Measurements from ENCODE around the gene RFTN1.

Gene RFTN1

DNA sequence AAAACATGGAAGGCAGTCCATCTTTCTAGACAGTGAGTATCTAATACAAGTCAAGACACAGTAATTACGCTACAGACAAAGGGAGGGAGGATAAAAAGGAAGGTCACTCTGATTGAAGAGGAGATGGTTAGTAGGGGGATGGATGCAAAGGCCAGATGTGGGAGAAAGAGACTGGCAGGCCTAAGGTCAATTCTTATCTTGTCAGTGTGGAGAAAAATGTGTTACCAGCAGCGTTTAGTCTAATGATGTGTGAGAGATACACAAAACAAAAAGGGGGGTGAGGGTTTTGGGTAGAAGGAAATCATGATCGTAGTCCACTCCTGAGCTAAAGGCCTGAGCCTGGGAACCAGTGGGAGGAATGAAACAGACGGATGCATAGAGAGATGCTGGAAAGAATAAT is 46.7 kb downstream of the RFTN1 start (continued):
- TF ChIP-seq, protein P1, sequence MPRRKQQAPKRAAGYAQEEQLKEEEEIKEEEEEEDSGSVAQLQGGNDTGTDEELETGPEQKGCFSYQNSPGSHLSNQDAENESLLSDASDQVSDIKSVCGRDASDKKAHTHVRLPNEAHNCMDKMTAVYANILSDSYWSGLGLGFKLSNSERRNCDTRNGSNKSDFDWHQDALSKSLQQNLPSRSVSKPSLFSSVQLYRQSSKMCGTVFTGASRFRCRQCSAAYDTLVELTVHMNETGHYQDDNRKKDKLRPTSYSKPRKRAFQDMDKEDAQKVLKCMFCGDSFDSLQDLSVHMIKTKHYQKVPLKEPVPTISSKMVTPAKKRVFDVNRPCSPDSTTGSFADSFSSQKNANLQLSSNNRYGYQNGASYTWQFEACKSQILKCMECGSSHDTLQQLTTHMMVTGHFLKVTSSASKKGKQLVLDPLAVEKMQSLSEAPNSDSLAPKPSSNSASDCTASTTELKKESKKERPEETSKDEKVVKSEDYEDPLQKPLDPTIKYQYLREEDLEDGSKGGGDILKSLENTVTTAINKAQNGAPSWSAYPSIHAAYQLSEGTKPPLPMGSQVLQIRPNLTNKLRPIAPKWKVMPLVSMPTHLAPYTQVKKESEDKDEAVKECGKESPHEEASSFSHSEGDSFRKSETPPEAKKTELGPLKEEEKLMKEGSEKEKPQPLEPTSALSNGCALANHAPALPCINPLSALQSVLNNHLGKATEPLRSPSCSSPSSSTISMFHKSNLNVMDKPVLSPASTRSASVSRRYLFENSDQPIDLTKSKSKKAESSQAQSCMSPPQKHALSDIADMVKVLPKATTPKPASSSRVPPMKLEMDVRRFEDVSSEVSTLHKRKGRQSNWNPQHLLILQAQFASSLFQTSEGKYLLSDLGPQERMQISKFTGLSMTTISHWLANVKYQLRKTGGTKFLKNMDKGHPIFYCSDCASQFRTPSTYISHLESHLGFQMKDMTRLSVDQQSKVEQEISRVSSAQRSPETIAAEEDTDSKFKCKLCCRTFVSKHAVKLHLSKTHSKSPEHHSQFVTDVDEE (CRISPR knock-in tag; IDR thresholded peaks at IDR 0.05), result no peak
- TF ChIP-seq ZNF70 (CRISPR knock-in tag; IDR thresholded peaks at IDR 0.05), result no peak

DNA sequence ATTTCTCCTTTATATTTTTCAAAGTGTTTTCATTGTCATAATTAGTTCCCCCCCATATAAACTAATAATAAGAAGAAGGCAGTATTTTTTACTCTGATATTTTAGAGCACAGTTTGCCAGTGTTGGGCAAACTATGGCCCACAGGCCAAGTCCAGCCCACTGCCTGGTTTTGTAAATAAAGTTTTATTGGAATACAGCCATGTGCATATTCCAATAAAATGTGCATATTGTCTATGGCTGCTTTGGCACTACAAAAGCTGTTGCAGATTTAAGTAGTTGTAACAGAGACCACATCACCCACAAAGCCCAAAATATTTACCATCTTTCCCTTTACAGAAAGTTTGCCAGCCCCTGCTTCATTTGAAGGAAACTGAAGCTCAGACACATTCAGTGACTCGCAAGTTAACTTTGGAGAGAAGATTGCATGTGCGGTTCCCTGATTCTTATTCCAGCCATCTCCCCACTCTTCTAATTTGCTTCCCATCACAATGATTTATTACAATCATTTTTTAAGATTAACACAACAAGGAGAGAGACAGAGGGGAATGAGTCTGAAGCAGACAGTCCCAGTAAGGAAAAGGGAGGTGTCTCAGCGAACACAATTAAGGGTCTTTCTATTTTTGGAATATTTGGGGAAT is 48.9 kb downstream of the RFTN1 start:
- no peak for ATAC-seq
- TF ChIP-seq SNAI2 (CRISPR knock-in tag; IDR thresholded peaks at IDR 0.05) (no peak), OSR1 (CRISPR knock-in tag; IDR thresholded peaks at IDR 0.05) (no peak), ZNF8 (CRISPR knock-in tag; IDR thresholded peaks at IDR 0.05) (no peak), TCF4 (CRISPR knock-in tag; IDR thresholded peaks at IDR 0.05; ENCODE audit: borderline replicate concordance) (no peak), ISL1 (CRISPR knock-in tag; IDR thresholded peaks at IDR 0.05) (no peak), ZNF70 (CRISPR knock-in tag; IDR thresholded peaks at IDR 0.05) (no peak), GLIS3 (CRISPR knock-in tag; IDR thresholded peaks at IDR 0.05) (no peak), CSDC2 (CRISPR knock-in tag; IDR thresholded peaks at IDR 0.05) (no peak), PPARA (CRISPR knock-in tag; IDR thresholded peaks at IDR 0.05; ENCODE audit: borderline replicate concordance) (no peak), ESRRG (CRISPR knock-in tag; IDR thresholded peaks at IDR 0.05) (no peak), ARNTL (CRISPR knock-in tag; IDR thresholded peaks at IDR 0.05; ENCODE audit: borderline replicate concordance, low read depth) (no peak), ZFP3 (CRISPR knock-in tag; IDR thresholded peaks at IDR 0.05) (no peak), ZNF565 (CRISPR knock-in tag; conservative IDR thresholded peaks at IDR 0.05; ENCODE audit: low read depth) (no peak)
- TF ChIP-seq, protein P2, sequence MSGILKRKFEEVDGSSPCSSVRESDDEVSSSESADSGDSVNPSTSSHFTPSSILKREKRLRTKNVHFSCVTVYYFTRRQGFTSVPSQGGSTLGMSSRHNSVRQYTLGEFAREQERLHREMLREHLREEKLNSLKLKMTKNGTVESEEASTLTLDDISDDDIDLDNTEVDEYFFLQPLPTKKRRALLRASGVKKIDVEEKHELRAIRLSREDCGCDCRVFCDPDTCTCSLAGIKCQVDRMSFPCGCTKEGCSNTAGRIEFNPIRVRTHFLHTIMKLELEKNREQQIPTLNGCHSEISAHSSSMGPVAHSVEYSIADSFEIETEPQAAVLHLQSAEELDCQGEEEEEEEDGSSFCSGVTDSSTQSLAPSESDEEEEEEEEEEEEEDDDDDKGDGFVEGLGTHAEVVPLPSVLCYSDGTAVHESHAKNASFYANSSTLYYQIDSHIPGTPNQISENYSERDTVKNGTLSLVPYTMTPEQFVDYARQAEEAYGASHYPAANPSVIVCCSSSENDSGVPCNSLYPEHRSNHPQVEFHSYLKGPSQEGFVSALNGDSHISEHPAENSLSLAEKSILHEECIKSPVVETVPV (CRISPR knock-in tag; IDR thresholded peaks at IDR 0.05), result no peak
- TF ChIP-seq, protein P3, sequence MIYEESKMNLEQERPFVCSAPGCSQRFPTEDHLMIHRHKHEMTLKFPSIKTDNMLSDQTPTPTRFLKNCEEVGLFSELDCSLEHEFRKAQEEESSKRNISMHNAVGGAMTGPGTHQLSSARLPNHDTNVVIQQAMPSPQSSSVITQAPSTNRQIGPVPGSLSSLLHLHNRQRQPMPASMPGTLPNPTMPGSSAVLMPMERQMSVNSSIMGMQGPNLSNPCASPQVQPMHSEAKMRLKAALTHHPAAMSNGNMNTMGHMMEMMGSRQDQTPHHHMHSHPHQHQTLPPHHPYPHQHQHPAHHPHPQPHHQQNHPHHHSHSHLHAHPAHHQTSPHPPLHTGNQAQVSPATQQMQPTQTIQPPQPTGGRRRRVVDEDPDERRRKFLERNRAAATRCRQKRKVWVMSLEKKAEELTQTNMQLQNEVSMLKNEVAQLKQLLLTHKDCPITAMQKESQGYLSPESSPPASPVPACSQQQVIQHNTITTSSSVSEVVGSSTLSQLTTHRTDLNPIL (CRISPR knock-in tag; IDR thresholded peaks at IDR 0.05; ENCODE audit: low read depth), result no peak
- TF ChIP-seq, protein P1 (CRISPR knock-in tag; IDR thresholded peaks at IDR 0.05), result no peak
- TF ChIP-seq, protein P4, sequence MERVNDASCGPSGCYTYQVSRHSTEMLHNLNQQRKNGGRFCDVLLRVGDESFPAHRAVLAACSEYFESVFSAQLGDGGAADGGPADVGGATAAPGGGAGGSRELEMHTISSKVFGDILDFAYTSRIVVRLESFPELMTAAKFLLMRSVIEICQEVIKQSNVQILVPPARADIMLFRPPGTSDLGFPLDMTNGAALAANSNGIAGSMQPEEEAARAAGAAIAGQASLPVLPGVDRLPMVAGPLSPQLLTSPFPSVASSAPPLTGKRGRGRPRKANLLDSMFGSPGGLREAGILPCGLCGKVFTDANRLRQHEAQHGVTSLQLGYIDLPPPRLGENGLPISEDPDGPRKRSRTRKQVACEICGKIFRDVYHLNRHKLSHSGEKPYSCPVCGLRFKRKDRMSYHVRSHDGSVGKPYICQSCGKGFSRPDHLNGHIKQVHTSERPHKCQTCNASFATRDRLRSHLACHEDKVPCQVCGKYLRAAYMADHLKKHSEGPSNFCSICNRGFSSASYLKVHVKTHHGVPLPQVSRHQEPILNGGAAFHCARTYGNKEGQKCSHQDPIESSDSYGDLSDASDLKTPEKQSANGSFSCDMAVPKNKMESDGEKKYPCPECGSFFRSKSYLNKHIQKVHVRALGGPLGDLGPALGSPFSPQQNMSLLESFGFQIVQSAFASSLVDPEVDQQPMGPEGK (CRISPR knock-in tag; IDR thresholded peaks at IDR 0.05; ENCODE audit: borderline replicate concordance), result no peak
- TF ChIP-seq, protein P5, sequence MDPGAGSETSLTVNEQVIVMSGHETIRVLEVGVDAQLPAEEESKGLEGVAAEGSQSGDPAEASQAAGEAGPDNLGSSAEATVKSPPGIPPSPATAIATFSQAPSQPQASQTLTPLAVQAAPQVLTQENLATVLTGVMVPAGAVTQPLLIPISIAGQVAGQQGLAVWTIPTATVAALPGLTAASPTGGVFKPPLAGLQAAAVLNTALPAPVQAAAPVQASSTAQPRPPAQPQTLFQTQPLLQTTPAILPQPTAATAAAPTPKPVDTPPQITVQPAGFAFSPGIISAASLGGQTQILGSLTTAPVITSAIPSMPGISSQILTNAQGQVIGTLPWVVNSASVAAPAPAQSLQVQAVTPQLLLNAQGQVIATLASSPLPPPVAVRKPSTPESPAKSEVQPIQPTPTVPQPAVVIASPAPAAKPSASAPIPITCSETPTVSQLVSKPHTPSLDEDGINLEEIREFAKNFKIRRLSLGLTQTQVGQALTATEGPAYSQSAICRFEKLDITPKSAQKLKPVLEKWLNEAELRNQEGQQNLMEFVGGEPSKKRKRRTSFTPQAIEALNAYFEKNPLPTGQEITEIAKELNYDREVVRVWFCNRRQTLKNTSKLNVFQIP (CRISPR knock-in tag; IDR thresholded peaks at IDR 0.05; ENCODE audit: borderline replicate concordance, low read depth), result no peak
